RCC 7860 (cell line): ENCODE results near the gene TXNL4B.

Experiments used
- DNase-seq: peaks from one replicate; pipeline ENCODE4 v3.0.0-alpha.2; 2015; ENCODE audit warnings: low spot score
- FAIRE-seq: peaks from 2 replicates; lab custom pipeline; 2012; peaks lifted over from hg19 to GRCh38; lab: Jason Lieb, UNC

TXNL4B gene

DNA sequence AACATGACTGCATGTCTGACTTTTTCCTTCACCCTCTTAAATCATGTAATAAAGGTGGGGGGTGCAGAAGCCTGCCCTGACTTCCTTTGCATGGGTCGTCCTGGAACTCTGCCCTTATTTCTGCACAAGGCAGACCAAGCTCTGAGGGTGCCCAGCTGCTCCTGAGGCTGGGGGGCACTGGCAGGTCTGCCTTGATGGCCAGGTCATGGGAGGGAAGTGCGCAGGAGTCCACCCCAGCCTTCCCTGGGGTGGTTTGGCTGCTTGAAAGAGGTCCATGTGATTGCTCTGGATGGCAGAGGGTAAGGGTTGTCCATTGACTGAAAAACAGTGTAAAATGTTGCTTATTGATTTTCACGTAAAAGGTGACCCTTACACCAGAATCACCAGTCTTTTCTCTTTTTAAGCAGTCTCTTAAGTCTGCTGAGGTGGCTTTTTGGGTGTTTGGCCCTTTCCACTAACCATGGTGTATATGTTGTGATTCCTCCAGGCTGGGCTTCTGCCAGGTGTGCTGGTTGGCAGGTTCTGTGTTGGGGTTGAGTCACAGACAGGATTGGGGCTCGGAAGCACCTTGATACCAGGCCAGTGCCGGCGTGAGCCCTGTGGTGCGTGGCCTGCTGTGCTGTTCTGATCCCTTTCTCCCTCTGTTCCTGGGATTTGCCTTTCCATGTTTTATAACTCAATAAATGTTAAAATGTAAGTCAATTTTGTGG lies 19.6 kb upstream of the TXNL4B start:
- FAIRE-seq, result no peak
- no peak for DNase-seq

DNA sequence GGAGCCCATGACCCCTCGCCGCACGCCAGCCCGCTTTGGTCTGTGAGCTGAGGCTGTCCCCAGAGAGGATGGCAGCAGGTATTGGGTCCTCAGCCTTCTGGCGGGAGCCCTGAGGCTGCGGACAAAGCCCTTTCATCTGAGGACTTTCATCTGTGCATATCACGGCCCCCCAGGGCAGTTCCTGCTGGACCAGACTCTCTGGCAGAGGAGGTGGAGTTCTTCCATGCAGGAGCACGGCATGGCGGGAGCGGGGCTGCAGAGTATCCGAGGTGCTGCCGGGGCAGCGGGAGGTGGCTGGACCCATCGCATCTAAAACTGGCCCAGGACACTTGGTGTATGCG lies 19.0 kb upstream of the TXNL4B start:
- FAIRE-seq (no peak), DNase-seq (no peak)

DNA sequence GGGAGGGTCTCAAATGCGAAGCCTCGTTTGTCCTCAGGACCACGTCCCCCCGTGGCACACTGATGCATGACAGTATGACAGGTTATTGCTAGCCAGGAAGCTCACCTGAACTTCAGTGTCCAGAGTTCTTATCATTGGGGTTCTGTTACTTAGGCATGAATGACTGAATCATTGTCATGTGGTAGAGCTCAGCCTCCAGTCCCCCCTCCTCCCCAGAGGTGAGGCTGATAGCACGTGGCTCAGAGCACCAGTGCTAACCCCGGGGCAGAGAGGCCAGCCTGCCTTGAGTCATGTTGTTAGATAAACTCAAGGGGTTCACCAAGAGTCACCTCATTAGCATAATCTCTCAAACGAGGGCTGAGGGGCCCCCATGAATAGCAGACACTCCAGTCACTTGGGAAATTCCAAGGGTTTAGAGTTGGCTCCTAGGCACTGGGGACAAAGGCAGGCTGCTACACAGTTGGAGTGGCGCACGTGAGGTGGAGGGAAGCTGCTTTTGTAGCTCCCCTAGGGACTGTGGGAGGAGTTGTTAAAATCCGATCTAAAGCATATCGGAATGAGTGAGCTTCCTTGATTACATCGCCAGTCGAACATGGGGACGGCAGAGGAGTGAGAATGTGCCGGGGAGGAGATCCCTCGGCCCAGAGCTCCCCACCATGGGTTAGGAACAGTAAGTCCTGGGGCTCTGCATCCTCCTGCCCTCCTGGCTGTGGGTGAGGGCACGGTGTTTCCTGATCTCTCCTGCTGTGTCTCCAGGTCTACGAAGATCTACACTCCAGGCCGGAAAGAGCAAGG lies 18.4 kb upstream of the TXNL4B start:
- DNase-seq (no peak), FAIRE-seq (no peak)

DNA sequence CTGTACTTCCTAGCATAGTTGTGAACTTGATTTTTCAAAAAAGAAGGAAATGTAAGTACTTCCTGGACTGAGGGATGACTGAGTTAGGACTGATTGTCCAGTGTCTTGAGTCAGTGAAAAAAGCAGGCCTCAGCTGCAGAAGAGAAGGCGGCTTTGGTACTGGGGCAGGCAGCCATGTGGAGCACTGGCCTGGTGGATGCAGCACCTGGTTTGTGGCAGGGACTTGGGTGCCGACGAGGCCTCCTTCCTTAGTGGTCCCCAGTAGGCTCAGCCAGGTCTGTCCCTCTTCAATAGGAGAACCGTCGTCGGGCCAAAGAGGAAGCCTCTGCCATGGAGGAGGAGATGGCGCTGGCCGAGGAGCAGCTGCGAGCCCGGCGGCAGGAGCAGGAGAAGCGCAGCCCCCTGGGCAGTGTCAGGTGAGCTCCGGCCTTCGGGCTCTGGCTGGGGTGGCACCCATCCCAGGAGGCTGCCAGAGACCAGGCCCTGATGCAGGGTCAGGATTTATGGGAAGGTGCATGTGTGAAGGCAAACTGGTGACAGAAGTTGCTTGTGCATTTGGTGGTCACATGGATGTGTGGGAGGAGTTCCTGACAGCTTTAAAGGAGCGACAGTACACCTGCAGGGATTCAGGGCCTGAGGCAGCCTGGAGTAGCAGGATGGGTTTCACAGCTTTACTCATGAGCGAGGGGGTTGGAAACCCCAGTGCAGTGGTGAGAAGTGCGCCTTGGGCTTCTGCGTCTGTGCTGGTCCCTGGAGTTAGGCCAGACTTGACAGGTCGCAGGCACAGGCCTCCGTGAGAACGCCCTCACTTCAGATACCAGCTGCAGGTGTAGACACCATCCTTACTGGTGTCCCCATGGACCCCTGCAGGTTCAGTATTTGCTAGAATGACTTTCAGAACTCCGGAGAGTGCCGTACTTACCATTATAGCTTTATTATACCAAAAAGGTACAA lies 17.5 kb upstream of the TXNL4B start:
- FAIRE-seq, result no peak

DNA sequence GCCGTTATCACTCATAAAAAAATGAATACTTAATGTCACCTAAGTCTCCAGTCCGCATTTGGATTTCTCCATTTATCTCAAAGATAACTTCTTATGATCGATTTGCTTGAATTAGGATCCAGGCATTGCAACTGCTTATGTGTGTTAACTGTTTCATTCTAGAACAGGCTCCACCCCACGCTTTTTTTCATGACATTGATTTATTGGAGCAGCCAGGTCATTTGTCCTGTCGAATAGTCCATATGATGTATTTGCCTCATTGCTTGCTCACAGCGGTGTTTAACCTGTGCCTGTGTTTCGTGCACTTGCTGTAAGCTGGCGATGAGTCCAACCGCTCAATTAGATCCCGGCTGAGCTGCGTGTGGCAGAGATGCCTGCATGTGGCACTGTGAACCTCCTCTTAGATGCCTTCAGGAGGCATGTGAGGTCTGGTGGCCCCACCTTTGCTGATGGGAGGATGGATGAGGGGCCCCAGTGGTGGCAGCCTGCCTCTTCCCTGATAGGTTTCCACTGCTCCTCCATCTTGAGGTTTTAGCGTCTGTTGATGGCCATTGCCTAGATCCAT lies 16.6 kb upstream of the TXNL4B start:
- DNase-seq (no peak), FAIRE-seq (no peak)

More for the DNA sequence above, 17.5 kb upstream of the TXNL4B start:
- no peak for DNase-seq

DNA sequence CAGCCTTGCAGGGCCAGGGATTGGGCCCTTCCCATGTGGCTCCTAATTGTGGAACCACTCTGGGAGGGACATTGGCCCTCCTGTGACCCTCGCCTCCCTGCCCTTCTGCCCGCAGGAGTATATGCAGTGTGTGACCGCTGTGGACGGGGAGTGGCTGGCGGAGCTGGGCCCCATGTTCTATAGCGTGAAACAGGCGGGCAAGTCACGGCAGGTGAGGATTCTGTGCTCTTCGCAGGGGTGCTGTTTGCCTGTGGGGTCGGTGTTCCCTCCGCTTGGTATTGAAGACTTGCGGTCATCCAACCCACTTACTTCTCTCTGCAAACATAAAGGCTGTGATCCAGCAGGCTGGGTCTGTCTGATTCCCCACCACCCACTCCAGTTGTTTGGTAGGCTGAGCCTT lies 15.9 kb upstream of the TXNL4B start:
- DNase-seq (no peak), FAIRE-seq (no peak)

DNA sequence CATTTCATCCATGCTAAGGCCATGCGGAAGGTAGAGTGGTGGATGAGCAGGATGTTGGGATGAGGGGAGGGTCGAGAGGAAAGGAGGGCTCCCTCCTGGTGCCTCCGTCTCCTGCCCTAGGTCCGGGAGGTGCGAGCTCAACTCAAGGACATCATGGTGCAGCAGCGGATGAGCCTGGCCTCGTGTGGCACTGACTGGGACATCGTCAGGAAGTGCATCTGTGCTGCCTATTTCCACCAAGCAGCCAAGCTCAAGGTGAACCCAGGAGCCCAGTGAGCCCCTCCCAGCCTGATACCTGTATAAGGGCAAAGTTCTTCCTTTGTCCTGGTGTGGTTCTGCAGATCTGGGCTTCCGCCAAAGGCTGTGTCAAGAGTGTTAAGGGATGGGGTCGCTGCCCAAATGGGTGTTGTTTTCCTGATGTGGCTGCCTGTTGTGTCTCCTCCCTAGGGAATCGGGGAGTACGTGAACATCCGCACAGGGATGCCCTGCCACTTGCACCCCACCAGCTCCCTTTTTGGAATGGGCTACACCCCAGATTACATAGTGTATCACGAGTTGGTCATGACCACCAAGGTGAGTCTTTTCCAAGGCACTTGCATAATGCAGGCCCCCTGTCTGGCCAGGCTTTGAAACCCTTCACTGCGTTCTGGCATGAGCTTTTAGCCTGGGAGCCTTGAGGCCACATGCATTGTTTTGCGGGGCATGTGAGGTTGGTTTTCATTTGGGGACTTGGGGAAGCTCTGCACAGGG lies 15.1 kb upstream of the TXNL4B start:
- no peak for FAIRE-seq
- no peak for DNase-seq

DNA sequence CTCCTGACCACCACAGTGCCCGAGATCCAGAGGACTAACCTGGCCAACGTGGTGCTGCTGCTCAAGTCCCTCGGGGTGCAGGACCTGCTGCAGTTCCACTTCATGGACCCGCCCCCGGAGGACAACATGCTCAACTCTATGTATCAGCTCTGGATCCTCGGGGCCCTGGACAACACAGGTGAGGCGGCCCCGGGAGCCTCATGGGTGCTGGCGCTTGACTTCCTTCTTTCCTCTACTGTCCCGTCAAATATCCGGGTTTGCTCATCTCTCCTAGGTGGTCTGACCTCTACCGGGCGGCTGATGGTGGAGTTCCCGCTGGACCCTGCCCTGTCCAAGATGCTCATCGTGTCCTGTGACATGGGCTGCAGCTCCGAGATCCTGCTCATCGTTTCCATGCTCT lies 14.0 kb upstream of the TXNL4B start:
- FAIRE-seq, result no peak

DNA sequence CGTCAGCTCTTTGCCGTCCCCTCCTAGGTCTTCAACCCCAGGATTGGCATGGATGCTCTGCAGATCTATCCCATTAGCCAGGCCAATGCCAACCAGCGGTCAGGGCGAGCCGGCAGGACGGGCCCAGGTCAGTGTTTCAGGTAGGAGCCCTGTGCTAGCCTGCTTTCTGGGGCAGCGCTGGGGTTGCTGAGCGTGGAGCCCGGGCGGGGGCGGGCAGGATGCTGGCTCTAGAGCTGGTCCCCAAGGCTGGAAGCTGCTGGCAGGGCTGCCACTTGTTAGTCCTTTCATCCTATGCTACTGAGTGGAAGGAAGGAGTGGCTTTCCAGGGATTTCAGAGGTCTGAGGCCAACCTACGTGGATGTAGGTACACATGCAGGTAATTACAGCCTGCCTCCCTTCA lies 12.6 kb upstream of the TXNL4B start:
- DNase-seq, result no peak
- no peak for FAIRE-seq

More for the DNA sequence above, 14.0 kb upstream of the TXNL4B start:
- no peak for DNase-seq

DNA sequence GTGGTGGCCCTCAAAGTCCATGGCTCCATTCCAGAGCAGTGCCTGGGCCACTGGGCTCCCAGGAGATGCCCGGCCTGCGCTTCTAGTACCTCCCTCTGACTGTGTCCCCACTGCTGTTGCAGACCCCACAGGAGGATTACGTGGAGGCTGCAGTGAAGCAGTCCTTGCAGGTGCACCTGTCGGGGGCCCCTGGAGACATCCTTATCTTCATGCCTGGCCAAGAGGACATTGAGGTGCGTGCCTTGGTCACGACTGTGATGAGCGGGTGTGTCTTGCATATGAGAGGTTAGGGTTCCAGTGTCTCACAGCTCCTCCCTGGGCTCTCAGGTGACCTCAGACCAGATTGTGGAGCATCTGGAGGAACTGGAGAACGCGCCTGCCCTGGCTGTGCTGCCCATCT lies 11.5 kb upstream of the TXNL4B start:
- no peak for FAIRE-seq

DNA sequence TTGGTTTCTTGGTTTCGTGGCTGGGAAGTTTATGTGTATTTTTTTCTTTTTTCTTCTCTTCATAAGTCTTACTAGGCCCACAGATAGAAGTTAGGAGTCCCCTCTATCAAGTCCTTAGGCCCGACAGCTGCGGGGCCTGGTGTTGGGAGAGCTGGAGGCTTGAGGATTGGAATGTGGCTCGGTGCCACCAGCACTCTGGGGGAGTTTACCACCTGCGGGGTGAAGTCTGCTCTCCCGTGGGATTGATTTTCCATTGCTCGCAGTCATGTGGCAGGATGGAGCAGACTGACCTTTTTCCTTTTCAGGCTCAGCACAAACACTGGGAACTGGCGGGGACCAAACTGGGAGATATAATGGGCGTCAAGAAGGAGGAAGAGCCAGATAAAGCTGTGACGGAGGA lies 7.8 kb upstream of the TXNL4B start:
- DNase-seq (no peak), FAIRE-seq (no peak)

More for the DNA sequence above, 11.5 kb upstream of the TXNL4B start:
- no peak for DNase-seq

DNA sequence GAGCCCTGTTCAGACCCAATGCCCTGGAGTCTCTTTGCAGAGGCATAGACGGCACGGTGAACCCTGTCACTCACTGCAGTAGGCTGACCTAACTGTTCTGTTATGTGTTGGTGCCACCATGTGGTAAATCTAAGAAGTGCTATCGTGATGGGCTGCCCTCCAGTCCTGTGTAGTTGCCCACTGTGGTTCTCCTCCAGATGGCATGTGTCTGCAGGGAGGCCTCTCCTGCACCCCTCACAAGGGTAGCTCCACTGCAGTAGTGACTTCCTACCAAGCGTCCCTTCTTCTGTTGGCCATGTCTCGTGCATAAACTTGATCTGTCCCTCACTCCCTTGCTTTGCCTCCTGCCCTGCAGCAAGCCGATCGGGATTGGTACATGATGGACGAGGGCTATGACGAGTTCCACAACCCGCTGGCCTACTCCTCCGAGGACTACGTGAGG lies 6.0 kb upstream of the TXNL4B start:
- FAIRE-seq, result no peak

DNA sequence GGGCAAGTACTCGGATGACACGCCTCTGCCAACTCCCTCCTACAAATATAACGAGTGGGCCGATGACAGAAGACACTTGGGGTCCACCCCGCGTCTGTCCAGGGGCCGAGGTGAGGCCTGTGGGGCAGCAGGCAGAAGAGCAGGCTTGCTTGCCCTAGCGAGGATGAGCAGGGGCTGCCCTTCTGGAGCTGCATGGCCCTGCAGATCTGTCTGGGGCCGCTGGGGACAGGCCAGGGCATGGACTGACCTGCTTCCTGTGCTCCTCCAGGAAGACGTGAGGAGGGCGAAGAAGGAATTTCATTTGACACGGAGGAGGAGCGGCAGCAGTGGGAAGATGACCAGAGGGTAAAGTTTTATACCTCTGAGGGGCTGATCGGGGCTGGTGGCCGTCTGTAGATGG lies 5.5 kb upstream of the TXNL4B start:
- no peak for FAIRE-seq

More for the DNA sequence above, 6.0 kb upstream of the TXNL4B start:
- DNase-seq, result peak; percentile 43

DNA sequence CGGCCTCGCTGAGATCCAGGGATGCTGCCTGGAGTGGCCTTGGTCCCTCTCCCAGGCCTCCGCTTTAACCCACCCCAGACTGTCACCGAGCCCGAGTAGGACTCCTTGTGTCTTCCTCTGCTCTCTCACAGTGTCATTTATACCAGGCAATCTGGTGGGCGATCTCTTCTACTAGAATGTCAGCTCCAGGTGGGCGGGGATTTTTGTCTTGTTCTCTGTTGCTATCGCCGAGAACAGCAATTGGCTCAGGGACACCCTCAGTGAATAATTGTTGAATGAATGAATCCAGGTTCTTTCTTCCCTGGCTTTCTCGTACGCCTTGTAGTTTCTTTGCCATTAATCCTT lies 818 bp upstream of the TXNL4B start:
- DNase-seq (no peak), FAIRE-seq (no peak)

More for the DNA sequence above, 5.5 kb upstream of the TXNL4B start:
- no peak for DNase-seq

DNA sequence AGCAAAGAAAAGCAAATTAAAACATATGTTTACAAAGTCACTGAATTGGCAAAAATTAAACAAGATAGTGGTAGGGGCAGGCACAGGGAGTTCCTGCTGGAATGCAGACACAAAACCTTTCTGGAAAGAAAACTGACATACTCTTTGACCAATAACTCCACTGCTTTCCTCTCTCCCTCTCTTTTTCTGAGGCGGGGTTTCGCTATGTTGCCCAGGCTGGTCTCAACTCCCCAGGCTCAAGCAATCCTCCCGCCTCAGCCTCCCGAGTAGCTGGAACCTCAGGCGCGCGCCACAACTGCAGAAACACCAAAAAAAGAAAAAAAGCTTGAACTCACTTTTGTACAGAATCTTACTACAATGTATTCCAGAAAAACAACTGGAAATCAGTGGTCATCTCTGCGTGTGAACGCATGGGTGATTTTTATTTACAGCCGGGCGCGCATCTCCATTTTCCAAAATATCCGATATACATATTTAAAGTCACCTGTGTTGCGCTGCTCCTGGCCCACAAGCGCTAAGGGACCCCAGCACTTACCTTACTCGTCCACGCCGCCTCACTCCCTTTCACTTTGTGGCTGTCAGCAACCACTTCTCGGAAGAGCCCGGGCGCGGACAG lies 480 bp downstream of the TXNL4B start:
- FAIRE-seq, result no peak
- DNase-seq, result peak; percentile 34

DNA sequence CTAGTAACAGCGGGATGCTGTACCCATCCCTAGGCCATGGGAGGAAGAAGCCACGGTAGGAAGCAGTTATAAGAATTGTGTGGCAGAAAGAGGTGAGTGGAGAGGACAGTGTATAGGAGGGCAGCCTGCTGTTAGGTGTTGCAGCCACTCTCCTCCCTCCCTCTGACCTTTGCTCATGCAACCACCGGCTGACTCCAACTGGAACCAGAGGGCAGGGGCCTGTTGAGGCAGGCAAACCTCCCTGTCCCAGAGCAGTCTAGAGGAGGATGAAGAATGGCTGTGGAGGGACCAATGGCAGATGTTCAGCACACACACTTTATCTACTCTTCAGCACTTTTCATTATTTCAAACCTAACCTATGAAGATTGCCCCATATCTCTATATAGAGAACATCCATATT lies 2.2 kb downstream of the TXNL4B start:
- FAIRE-seq, result no peak
- DNase-seq, result no peak

DNA sequence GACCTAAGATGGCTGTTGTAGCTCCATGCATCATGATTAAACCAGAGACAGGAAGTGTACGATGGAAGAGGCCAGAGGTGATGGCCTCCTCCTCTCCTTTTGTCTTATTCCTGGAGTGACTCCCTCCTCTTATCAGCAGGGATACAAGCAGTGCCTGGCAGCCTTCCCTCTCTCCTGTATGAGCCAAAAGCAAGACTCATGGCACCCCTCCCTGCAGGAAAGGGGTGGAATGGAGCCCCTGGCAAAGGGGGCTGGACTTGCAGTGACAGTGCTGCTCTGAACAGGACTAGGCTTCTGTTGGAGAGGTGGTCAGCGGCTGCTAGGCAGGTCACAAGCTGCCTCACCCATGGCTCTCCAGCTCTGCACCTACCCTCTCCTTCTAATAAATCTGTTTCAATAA lies 8.4 kb downstream of the TXNL4B start:
- no peak for DNase-seq
- no peak for FAIRE-seq

DNA sequence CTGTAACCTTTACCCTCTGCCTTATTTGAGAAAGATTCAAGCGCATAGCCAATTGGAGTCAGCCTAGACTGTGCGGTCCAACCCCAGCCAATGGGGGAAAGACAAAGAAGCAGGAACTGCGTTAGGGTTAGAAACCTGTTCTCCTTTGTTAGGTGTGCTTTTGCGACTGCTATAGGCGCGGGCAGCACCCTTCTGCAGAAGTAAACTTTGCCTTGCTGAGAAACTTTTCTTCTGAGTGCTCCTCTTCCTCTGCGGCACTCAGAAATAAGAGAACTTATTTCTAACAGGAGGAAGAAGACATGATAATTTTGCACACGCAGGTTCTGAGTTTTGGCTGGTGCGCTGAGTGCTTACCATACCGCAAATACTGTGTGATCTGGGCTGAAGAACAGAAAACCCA lies 9.0 kb downstream of the TXNL4B start:
- no peak for FAIRE-seq
- DNase-seq, result no peak

DNA sequence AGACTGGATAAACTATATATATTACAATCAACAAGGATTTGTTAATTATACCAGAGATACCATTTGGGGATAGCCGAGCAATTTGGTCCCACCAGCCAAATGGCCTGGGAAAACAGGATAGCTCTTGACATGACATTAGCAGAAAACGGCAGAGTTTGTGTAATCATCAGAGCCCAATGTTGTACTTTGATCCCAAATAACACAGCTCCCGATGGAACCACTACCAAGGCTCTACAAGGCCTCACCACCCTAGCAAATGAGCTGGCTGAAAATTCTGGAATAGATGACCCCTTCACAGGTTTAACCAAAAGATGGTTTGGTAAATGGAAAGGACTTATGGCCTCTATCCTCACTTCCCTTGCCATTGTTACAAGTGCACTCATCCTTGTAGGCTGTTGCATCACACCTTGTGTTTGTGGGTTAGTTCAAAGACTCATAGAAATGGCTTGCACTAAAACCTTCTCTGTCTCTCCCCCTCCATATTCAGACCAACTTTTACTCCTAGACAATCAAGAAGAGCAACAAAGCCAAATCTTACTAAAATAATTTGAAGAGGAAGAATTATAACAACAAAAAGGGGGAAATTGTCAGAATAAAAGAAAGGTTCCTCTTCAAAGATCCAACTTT lies 9.5 kb downstream of the TXNL4B start:
- no peak for FAIRE-seq
- DNase-seq, result no peak
